Stimulated activated CD8-positive, alpha-beta memory T cell treated with anti-CD3 and anti-CD28 coated beads, Interleukin-12 subunit alpha, Interleukin-12 subunit beta, amount 100 ng/mL, for 24 hours (primary cell): ENCODE results near the gene DDX1.
"Not testable (repeated sequence)": the region's sequence is repeated elsewhere in the genome, so short reads cannot be mapped to it uniquely, and the experiment has no call there.

Source experiments
- DNase-seq: peaks from one replicate; pipeline ENCODE4 v3.0.0-alpha.2; 2020; ENCODE audit errors: extremely low read depth

Gene DDX1

GRCh38 chr2:15591692-15592463, at the start of gene DDX1:
Gene DDX1, plus strand, starts transcription at chr2:15591868. Its CDS starts 66 bp downstream, at chr2:15591934.
- peak; percentile 69 for DNase-seq

GRCh38 chr2:15542269-15542668, 49.4 kb upstream of the DDX1 start:
- DNase-seq, result not testable (repeated sequence)

- DNase-seq, result no peak
These were observed 48.6 kb upstream of the DDX1 start for GRCh38 chr2:15543053-15543452.

GRCh38 chr2:15543541-15543940, 48.1 kb upstream of the DDX1 start:
- DNase-seq, result no peak

GRCh38 chr2:15544227-15544626, 47.4 kb upstream of the DDX1 start:
- DNase-seq, result no peak

GRCh38 chr2:15546297-15547098, 45.2 kb upstream of the DDX1 start:
- DNase-seq, result no peak

- no peak for DNase-seq
These were observed 44.4 kb upstream of the DDX1 start for GRCh38 chr2:15547115-15547876.

- DNase-seq, result no peak
These were observed 42.7 kb upstream of the DDX1 start for GRCh38 chr2:15548974-15549373.

- DNase-seq, result no peak
These were observed 38.1 kb upstream of the DDX1 start for GRCh38 chr2:15553519-15553918.

GRCh38 chr2:15553951-15554350, 37.7 kb upstream of the DDX1 start:
- no peak for DNase-seq

- no peak for DNase-seq
These were observed 37.0 kb upstream of the DDX1 start for GRCh38 chr2:15554525-15555218.

- no peak for DNase-seq
These were observed 35.9 kb upstream of the DDX1 start for GRCh38 chr2:15555760-15556193.

- DNase-seq, result no peak
These were observed 35.2 kb upstream of the DDX1 start for GRCh38 chr2:15556311-15556930.

- no peak for DNase-seq
These were observed 33.8 kb upstream of the DDX1 start for GRCh38 chr2:15557887-15558311.

GRCh38 chr2:15559379-15560139, 32.1 kb upstream of the DDX1 start:
- no peak for DNase-seq

- DNase-seq, result no peak
These were observed 31.3 kb upstream of the DDX1 start for GRCh38 chr2:15560140-15560987.

- DNase-seq, result peak; percentile 38
These were observed 30.6 kb upstream of the DDX1 start, which contains the start of gene NBAS for GRCh38 chr2:15560988-15561573. Gene NBAS, minus strand, starts transcription at chr2:15561334. Its CDS starts 30 bp downstream, at chr2:15561304.

- DNase-seq, result no peak
These were observed 29.9 kb upstream of the DDX1 start for GRCh38 chr2:15561574-15562344.
